HepG2 (cell line): ENCODE measurements around the gene NINL. TPM values are rescaled to one million over a fixed set of nuclear protein-coding genes. Genes with fewer than 3 reads are reported as not detected.

Experiments
- FOSL1 ChIP-seq: sonication (generic); formaldehyde crosslinking; IDR thresholded peaks from 2 replicates; pipeline ENCODE4 v1.9.0; 2021; ENCODE audit warnings: missing genetic modification reagents, borderline replicate concordance
- HNF4G ChIP-seq, 2 experiments: sonication (generic) in 1 of 2; formaldehyde crosslinking in 1 of 2; IDR thresholded peaks; 2 replicates each; pipeline versions ENCODE4 v1.4.0 to v1.6.1; 2011 to 2020; ENCODE audit warnings: borderline replicate concordance in 2 of 2, low read depth in 2 of 2, mild to moderate bottlenecking in 2 of 2, low read length in 1 of 2, missing genetic modification reagents in 1 of 2, moderate library complexity in 1 of 2
- MAFF ChIP-seq: IDR thresholded peaks from 2 replicates; pipeline ENCODE4 v1.6.1; 2011; ENCODE audit warnings: low read depth, low read length, improper control_type of control experiment
- NCOR1 ChIP-seq: fragments of 200-600 bp; sonication (generic); IDR thresholded peaks from 2 replicates; pipeline ENCODE4 v1.7.0; 2017; ENCODE audit warnings: antibody characterized with exemption, low read length, borderline replicate concordance
- RERE ChIP-seq: IDR thresholded peaks from 2 replicates; pipeline ENCODE4 v1.6.1; 2016; ENCODE audit warnings: low read depth, missing genetic modification reagents, missing compliant biosample characterization
- SIN3B ChIP-seq: fragments of 150-350 bp; IDR thresholded peaks from 2 replicates; pipeline ENCODE4 v1.6.1; 2014; ENCODE audit warnings: low read length
- TAF1 ChIP-seq: sonication (generic); formaldehyde crosslinking; IDR thresholded peaks from 2 replicates; pipeline ENCODE4 v1.4.0; 2020; ENCODE audit warnings: missing genetic modification reagents
- ZBTB34 ChIP-seq: sonication (generic); formaldehyde crosslinking; IDR thresholded peaks from 2 replicates; pipeline ENCODE4 v1.8.0; 2022; ENCODE audit warnings: mild to moderate bottlenecking, missing genetic modification reagents
- ZFP36L1 ChIP-seq: sonication (generic); formaldehyde crosslinking; IDR thresholded peaks from 2 replicates; pipeline ENCODE4 v1.8.0; 2022; ENCODE audit warnings: mild to moderate bottlenecking, missing genetic modification reagents, moderate library complexity
- ZFP82 ChIP-seq: sonication (generic); formaldehyde crosslinking; IDR thresholded peaks from 2 replicates; pipeline ENCODE4 v1.5.1; 2020; ENCODE audit warnings: mild to moderate bottlenecking, missing genetic modification reagents, borderline replicate concordance
- ZFYVE20 ChIP-seq: sonication (generic); formaldehyde crosslinking; IDR thresholded peaks from 2 replicates; pipeline ENCODE4 v1.8.0; 2023; ENCODE audit warnings: low read depth, mild to moderate bottlenecking, moderate library complexity, missing genetic modification reagents, borderline replicate concordance
- ZNF362 ChIP-seq: sonication (generic); formaldehyde crosslinking; IDR thresholded peaks from 2 replicates; pipeline ENCODE4 v1.4.0; 2020; ENCODE audit warnings: missing genetic modification reagents, mild to moderate bottlenecking, borderline replicate concordance
- ZNF496 ChIP-seq: sonication (generic); formaldehyde crosslinking; IDR thresholded peaks from 2 replicates; pipeline ENCODE4 v1.8.1; 2023; ENCODE audit warnings: mild to moderate bottlenecking, moderate library complexity, missing genetic modification reagents; ENCODE audit not compliant: insufficient replicate concordance
- ZNF547 ChIP-seq: sonication (generic); formaldehyde crosslinking; IDR thresholded peaks from 2 replicates; pipeline ENCODE4 v1.5.1; 2020; ENCODE audit warnings: mild to moderate bottlenecking, missing genetic modification reagents
- ZNF550 ChIP-seq: sonication (generic); formaldehyde crosslinking; IDR thresholded peaks from 2 replicates; pipeline ENCODE4 v1.4.0; 2020; ENCODE audit warnings: mild to moderate bottlenecking, missing genetic modification reagents, borderline replicate concordance
- polyA plus RNA-seq, 8 experiments: library from polyadenylated mRNA; depleted of rRNA in 3 of 8; stranded (reverse) in 7 of 8; unstranded in 1 of 8; fragments of >200 nt; fragmentation: Illumina TruSeq in 4 of 8; extraction: Trizol in 4 of 8; gene quantifications; 2 replicates each; pipeline versions ENCODE4 v1.2.1 to v1.2.3, GENCODE V29; 2011 to 2016; ENCODE audit warnings: low read depth in 4 of 8, missing spikeins in 1 of 8, mixed read lengths in 1 of 8; ENCODE audit not compliant: insufficient read depth in 1 of 8
- total RNA-seq, 5 experiments: library from RNA; depleted of rRNA; stranded (reverse); fragments of >200 nt; fragmentation: Illumina TruSeq; extraction: Trizol; gene quantifications; 2 replicates each; pipeline ENCODE4 v1.2.3, GENCODE V29; 2016; ENCODE audit warnings: low read depth in 1 of 5
- TF ChIP-seq, protein P1 (sequence below): sonication (generic); formaldehyde crosslinking; IDR thresholded peaks from 2 replicates; pipeline ENCODE4 v1.5.1; 2020; ENCODE audit warnings: mild to moderate bottlenecking, moderate library complexity, missing genetic modification reagents

Gene NINL
- total and polyA plus RNA-seq, 2 of the 13 experiments (the other 11 are each of a cell fraction or from before 2014, with no cell fraction given): 32.3 to 34.3 TPM

GRCh38 chr20:25623736-25624499, 38.6 kb upstream of the NINL start, which contains the start of gene NANP (continued):
- TF ChIP-seq, protein P1, sequence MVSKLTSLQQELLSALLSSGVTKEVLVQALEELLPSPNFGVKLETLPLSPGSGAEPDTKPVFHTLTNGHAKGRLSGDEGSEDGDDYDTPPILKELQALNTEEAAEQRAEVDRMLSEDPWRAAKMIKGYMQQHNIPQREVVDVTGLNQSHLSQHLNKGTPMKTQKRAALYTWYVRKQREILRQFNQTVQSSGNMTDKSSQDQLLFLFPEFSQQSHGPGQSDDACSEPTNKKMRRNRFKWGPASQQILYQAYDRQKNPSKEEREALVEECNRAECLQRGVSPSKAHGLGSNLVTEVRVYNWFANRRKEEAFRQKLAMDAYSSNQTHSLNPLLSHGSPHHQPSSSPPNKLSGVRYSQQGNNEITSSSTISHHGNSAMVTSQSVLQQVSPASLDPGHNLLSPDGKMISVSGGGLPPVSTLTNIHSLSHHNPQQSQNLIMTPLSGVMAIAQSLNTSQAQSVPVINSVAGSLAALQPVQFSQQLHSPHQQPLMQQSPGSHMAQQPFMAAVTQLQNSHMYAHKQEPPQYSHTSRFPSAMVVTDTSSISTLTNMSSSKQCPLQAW (CRISPR knock-in tag): peak; percentile 62
- TF ChIP-seq ZFP82 (peak; percentile 99), ZNF496 (CRISPR knock-in tag) (no peak), ZNF362 (CRISPR knock-in tag) (no peak; the same call in 1 of the 2 replicates), ZNF547 (peak; percentile 94), ZFP36L1 (peak; percentile 98), SIN3B (peak; percentile 48; the same call in 1 of the 2 replicates), FOSL1 (CRISPR knock-in tag) (no peak; the same call in 1 of the 2 replicates), TAF1 (CRISPR knock-in tag) (peak; percentile 92; the same call in 1 of the 2 replicates), RERE (CRISPR knock-in tag) (no peak; the same call in 1 of the 2 replicates), HNF4G (IDR thresholded peaks at IDR 0.05; ENCODE audit: borderline replicate concordance, low read depth, low read length) (no peak), HNF4G (CRISPR knock-in tag; IDR thresholded peaks at IDR 0.05; ENCODE audit: borderline replicate concordance, low read depth) (peak; percentile 66; the same call in 1 of the 2 replicates), ZBTB34 (CRISPR knock-in tag) (peak; percentile 84), ZFYVE20 (CRISPR knock-in tag) (peak; percentile 98), NCOR1 (peak; percentile 11; the same call in 1 of the 2 replicates), MAFF (no peak; the same call in 1 of the 2 replicates), ZNF550 (CRISPR knock-in tag) (peak; percentile 100; the same call in 1 of the 2 replicates)
